ENCODE measurements around the gene TPSG1. TPM values are rescaled to one million over a fixed set of nuclear protein-coding genes. Genes with fewer than 3 reads are reported as not detected.

TPSG1 gene
- total and polyA plus RNA-seq, 10 of the 15 experiments (the other 5 are each of a cell fraction or from before 2014, with no cell fraction given) = not detected

DNA sequence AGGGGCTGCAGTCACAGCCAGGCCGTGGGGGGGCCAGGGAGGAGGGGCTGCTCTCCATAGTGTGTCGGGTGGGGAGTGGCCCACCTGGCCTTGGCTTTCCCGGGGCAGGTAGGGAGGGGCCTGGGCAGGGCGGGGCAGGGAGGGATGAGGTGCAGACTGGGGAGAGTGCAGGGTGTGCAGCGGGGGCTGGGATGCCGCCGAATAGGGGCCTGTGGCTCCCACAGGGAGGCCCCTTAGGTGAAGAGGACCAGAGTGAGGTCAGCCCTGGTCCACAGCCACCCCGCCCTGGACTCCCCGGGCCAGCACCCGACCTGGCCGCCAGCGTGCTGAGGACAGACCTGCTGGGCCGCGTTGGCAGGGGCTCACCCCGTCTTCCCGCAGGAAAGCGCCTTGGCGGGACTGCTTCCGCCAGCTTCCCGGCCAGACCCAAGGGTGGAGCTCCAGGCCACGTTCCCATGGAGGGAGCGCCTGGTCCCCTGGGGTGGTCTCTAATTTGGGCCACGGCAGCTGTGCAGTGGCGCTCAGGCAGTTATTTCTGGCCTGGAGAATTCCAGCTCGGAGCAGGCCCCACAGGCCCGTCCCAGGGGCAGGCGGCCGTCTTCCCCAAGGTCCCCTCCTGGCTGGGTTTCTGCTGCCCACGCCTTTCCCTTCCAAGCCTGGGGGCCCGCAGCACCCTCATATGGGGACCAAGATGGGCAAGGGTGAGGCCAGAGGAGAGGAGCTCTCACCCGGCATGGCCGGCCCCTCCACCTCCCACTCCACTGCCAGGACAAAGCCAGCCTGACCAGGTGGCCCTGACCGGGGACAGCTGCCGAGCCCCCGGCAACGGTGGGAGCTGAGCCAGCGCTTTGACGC is 44.3 kb downstream of the TPSG1 start:
- Histone ChIP-seq H2AFZ (ENCODE audit: control insufficient read depth, low read depth, low read length) (no peak overlapping the region), H3K4me3 (no peak overlapping the region), H3K9ac (ENCODE audit: control insufficient read depth, insufficient read depth, low read length) (no peak overlapping the region), H3K27ac (ENCODE audit: control insufficient read depth, insufficient read depth) (no peak overlapping the region), H3K36me3 (ENCODE audit: control insufficient read depth in 2 of 2, insufficient read depth in 2 of 2, low read length in 1 of 2) (no peaks in the 10 kb centered on the region), H3K4me1 (ENCODE audit: control insufficient read depth, insufficient read depth, low read length) (no peaks in the 10 kb centered on the region), H3K27me3 (replicated peaks in 1 of 2; ENCODE audit: control insufficient read depth in 2 of 2, insufficient read depth in 2 of 2, low read length in 1 of 2) (no peaks in the 10 kb centered on the region), H3K4me2 (ENCODE audit: control insufficient read depth, insufficient read depth) (no peak overlapping the region), H4K20me1 (ENCODE audit: control insufficient read depth, insufficient read depth) (no peaks in the 10 kb centered on the region), H3K9me3 (replicated peaks; ENCODE audit: control insufficient read depth, insufficient read depth, low read length) (no peaks in the 10 kb centered on the region; the same call in 2 of the 3 replicates), H3K79me2 (ENCODE audit: control insufficient read depth, insufficient read depth, low read length) (no peaks in the 10 kb centered on the region)
- ChIA-PET RAD21 (ENCODE audit: unreplicated experiment) (no interaction called here), POLR2A (no interaction called here), SMC1A (ENCODE audit: uncharacterized antibody, unreplicated experiment) (no interaction called here), CTCF (no interaction called here)
- in situ Hi-C loops (cut with MboI) = no loop called here
- DNase-seq (ENCODE audit: low read depth, low spot score) (no peak), FAIRE-seq (no peak), ATAC-seq (no peak)
- intact Hi-C loops (cut with micrococcal nuclease; ENCODE audit: unreplicated experiment) = no loop called here
- 48% methylated on average over 36 of the region's 38 CpGs for WGBS (ENCODE audit: insufficient coverage, insufficient replicate concordance, low lambda C conversion rate, missing lambda C conversion rate)
- no peak for TF ChIP-seq GATAD2B (conservative IDR thresholded peaks at IDR 0.05; ENCODE audit: low read depth)
- TF ChIP-seq CREM (IDR thresholded peaks at IDR 0.05; ENCODE audit: low read depth) = no peak
- TF ChIP-seq, protein P1, sequence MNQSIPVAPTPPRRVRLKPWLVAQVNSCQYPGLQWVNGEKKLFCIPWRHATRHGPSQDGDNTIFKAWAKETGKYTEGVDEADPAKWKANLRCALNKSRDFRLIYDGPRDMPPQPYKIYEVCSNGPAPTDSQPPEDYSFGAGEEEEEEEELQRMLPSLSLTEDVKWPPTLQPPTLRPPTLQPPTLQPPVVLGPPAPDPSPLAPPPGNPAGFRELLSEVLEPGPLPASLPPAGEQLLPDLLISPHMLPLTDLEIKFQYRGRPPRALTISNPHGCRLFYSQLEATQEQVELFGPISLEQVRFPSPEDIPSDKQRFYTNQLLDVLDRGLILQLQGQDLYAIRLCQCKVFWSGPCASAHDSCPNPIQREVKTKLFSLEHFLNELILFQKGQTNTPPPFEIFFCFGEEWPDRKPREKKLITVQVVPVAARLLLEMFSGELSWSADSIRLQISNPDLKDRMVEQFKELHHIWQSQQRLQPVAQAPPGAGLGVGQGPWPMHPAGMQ (IDR thresholded peaks at IDR 0.05; ENCODE audit: borderline replicate concordance) = no peak
- TF ChIP-seq NR2F1 (conservative IDR thresholded peaks at IDR 0.05) = no peak
- BruUV-seq (replicated peaks) = no TSS peak

DNA sequence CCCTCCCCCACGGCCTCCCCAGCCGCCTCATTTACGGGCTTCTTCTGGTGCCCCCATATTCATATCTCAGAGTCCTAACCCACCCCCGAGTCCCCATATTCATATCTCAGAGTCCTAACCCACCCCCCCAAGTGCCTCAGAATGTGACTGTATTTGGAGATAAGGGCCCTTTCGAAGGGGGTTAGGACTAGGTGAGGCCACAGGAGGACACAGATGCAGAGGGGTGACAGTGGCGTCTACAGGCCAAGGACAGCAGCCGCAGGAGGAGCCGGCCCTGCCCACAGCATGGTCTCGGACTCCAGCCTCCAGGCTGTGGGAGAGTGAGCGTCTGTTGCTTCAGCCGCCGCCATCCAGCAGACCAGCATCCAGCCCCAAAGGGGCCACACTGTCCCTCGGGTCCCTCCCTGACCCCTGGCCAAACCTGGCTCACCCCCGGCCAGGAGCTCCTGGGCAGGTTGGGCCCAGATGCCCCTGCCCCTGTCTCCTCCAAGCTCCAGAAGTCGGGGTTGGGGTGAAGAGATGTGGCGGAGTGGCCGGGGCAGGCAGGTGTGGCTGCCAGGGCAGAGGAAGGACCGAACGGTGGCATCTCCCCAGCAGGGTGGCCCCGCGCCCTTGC is 46.7 kb downstream of the TPSG1 start:
- 42% methylated on average over 21 of the region's 21 CpGs for WGBS (ENCODE audit: insufficient coverage, insufficient replicate concordance, low lambda C conversion rate, missing lambda C conversion rate)
- ChIA-PET POLR2A (no interaction called here), RAD21 (ENCODE audit: unreplicated experiment) (no interaction called here), CTCF (no interaction called here), SMC1A (ENCODE audit: uncharacterized antibody, unreplicated experiment) (no interaction called here)
- Histone ChIP-seq H2AFZ (ENCODE audit: control insufficient read depth, low read depth, low read length) (no peak overlapping the region), H3K4me3 (no peak overlapping the region), H3K4me2 (ENCODE audit: control insufficient read depth, insufficient read depth) (no peak overlapping the region), H3K36me3 (ENCODE audit: control insufficient read depth in 2 of 2, insufficient read depth in 2 of 2, low read length in 1 of 2) (no peaks in the 10 kb centered on the region), H3K27ac (ENCODE audit: control insufficient read depth, insufficient read depth) (no peak overlapping the region), H3K4me1 (ENCODE audit: control insufficient read depth, insufficient read depth, low read length) (no peaks in the 10 kb centered on the region), H3K9me3 (replicated peaks; ENCODE audit: control insufficient read depth, insufficient read depth, low read length) (no peaks in the 10 kb centered on the region), H4K20me1 (ENCODE audit: control insufficient read depth, insufficient read depth) (no peaks in the 10 kb centered on the region), H3K27me3 (replicated peaks in 1 of 2; ENCODE audit: control insufficient read depth in 2 of 2, insufficient read depth in 2 of 2, low read length in 1 of 2) (no peaks in the 10 kb centered on the region), H3K79me2 (ENCODE audit: control insufficient read depth, insufficient read depth, low read length) (no peaks in the 10 kb centered on the region), H3K9ac (ENCODE audit: control insufficient read depth, insufficient read depth, low read length) (no peak overlapping the region)
- in situ Hi-C loops (cut with MboI) = no loop called here
- no TSS peak for BruUV-seq (replicated peaks)
- ATAC-seq (no peak), FAIRE-seq (no peak), DNase-seq (ENCODE audit: low read depth, low spot score) (no peak)
- intact Hi-C loops (cut with micrococcal nuclease; ENCODE audit: unreplicated experiment) = no loop called here
- TF ChIP-seq CHD4 (IDR thresholded peaks at IDR 0.05) (no peak), CBX3 (IDR thresholded peaks at IDR 0.05; ENCODE audit: borderline replicate concordance, low read depth) (no peak), POLR2AphosphoS5 (IDR thresholded peaks at IDR 0.05; ENCODE audit: low read length) (no peak), CHD2 (IDR thresholded peaks at IDR 0.05; ENCODE audit: borderline replicate concordance, low read depth, low read length) (no peak)
- TF ChIP-seq, protein P2, sequence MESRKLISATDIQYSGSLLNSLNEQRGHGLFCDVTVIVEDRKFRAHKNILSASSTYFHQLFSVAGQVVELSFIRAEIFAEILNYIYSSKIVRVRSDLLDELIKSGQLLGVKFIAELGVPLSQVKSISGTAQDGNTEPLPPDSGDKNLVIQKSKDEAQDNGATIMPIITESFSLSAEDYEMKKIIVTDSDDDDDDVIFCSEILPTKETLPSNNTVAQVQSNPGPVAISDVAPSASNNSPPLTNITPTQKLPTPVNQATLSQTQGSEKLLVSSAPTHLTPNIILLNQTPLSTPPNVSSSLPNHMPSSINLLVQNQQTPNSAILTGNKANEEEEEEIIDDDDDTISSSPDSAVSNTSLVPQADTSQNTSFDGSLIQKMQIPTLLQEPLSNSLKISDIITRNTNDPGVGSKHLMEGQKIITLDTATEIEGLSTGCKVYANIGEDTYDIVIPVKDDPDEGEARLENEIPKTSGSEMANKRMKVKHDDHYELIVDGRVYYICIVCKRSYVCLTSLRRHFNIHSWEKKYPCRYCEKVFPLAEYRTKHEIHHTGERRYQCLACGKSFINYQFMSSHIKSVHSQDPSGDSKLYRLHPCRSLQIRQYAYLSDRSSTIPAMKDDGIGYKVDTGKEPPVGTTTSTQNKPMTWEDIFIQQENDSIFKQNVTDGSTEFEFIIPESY (IDR thresholded peaks at IDR 0.05) = no peak

Data from GM12878 (cell line).